GM23338 (cell line): Measurements from ENCODE around the gene ZYG11B. TPM values are rescaled to one million over a fixed set of nuclear protein-coding genes. Genes with fewer than 3 reads are reported as not detected.

Experiments used
- ATAC-seq: fragments of 200-7000 bp; cut with Tn5 transposase; 3 replicates; pipeline ENCODE4 v1.9.1; 2020
- DNase-seq: peaks from one replicate; pipeline ENCODE4 v3.0.0-alpha.2; 2015; ENCODE audit warnings: low spot score
- H2AFZ ChIP-seq: fragments of 200-600 bp; sonication (generic); 2 replicates; pipeline ENCODE4 v1.8.0; 2016; ENCODE audit warnings: antibody characterized with exemption, mild to moderate bottlenecking, moderate library complexity
- H3F3A ChIP-seq: fragments of 200-600 bp; sonication (generic); replicated peaks from 2 replicates; pipeline ENCODE4 v1.8.0; 2017; ENCODE audit warnings: antibody characterized with exemption, mixed run types, low read depth
- H3K27ac ChIP-seq: fragments of 200-600 bp; sonication (generic); 2 replicates; pipeline ENCODE4 v1.6.1; 2016; ENCODE audit warnings: low read depth
- H3K27me3 ChIP-seq: fragments of 200-600 bp; sonication (generic); 2 replicates; pipeline ENCODE4 v1.8.0; 2016; ENCODE audit warnings: mild to moderate bottlenecking, mixed run types, moderate library complexity; ENCODE audit not compliant: insufficient read depth
- H3K36me3 ChIP-seq: fragments of 200-600 bp; sonication (generic); 2 replicates; pipeline ENCODE4 v1.8.0; 2016; ENCODE audit warnings: mild to moderate bottlenecking; ENCODE audit not compliant: insufficient read depth
- H3K4me1 ChIP-seq: fragments of 200-600 bp; sonication (generic); 2 replicates; pipeline ENCODE4 v1.8.0; 2016; ENCODE audit warnings: mild to moderate bottlenecking, moderate library complexity; ENCODE audit not compliant: insufficient read depth
- H3K4me2 ChIP-seq: fragments of 200-600 bp; sonication (generic); 2 replicates; pipeline ENCODE4 v1.7.1; 2017; ENCODE audit warnings: mixed run types
- H3K4me3 ChIP-seq: fragments of 200-600 bp; sonication (generic); 2 replicates; pipeline ENCODE4 v1.6.1; 2016; ENCODE audit warnings: mixed run types
- H3K79me2 ChIP-seq: fragments of 200-600 bp; sonication (generic); replicated peaks from 2 replicates; pipeline ENCODE4 v1.8.0; 2017; ENCODE audit warnings: mild to moderate bottlenecking; ENCODE audit not compliant: insufficient read depth
- H3K9me2 ChIP-seq: fragments of 200-600 bp; sonication (generic); 2 replicates; pipeline ENCODE4 v1.8.0; 2017; ENCODE audit not compliant: insufficient read depth
- H4K20me1 ChIP-seq: fragments of 200-600 bp; sonication (generic); replicated peaks from 2 replicates; pipeline ENCODE4 v1.8.0; 2017; ENCODE audit warnings: mild to moderate bottlenecking; ENCODE audit not compliant: insufficient read depth
- H3K27ac Mint-ChIP-seq: 2 replicates; pipeline ENCODE4 v1.8.0; 2020; ENCODE audit warnings: inconsistent platforms, mild to moderate bottlenecking, moderate library complexity, mixed read lengths
- H3K27me3 Mint-ChIP-seq: 3 replicates; pipeline ENCODE4 v1.8.0; 2022; ENCODE audit warnings: low read depth, mild to moderate bottlenecking, moderate library complexity, mixed read lengths, inconsistent platforms; ENCODE audit not compliant: insufficient read depth, poor library complexity
- H3K36me3 Mint-ChIP-seq: 3 replicates; pipeline ENCODE4 v1.8.0; 2021; ENCODE audit warnings: low read depth, mild to moderate bottlenecking, inconsistent platforms, moderate library complexity, mixed read lengths
- H3K4me1 Mint-ChIP-seq: 3 replicates; pipeline ENCODE4 v1.8.0; 2020; ENCODE audit warnings: mild to moderate bottlenecking, inconsistent platforms, mixed read lengths
- H3K4me3 Mint-ChIP-seq: 3 replicates; pipeline ENCODE4 v1.8.0; 2021; ENCODE audit warnings: moderate library complexity, mild to moderate bottlenecking, inconsistent platforms, mixed read lengths
- H3K9me3 Mint-ChIP-seq: 3 replicates; pipeline ENCODE4 v1.8.0; 2020; ENCODE audit warnings: moderate library complexity, mild to moderate bottlenecking, inconsistent platforms, mixed read lengths
- CREB1 ChIP-seq: fragments of 250-450 bp; sonication (Bioruptor Pico); IDR thresholded peaks from 2 replicates; pipeline ENCODE4 v1.5.0; 2020; ENCODE audit warnings: low read depth, mild to moderate bottlenecking, moderate library complexity
- ETS1 ChIP-seq: IDR thresholded peaks from 2 replicates; pipeline ENCODE4 v1.6.1; 2016; ENCODE audit warnings: antibody characterized with exemption
- EZH2 ChIP-seq: fragments of 200-600 bp; sonication (generic); IDR thresholded peaks from one replicate; pipeline ENCODE4 v1.8.0; 2017; ENCODE audit warnings: antibody characterized with exemption, mild to moderate bottlenecking, low read depth; ENCODE audit not compliant: unreplicated experiment
- EZH2phosphoT487 ChIP-seq: fragments of 200-600 bp; sonication (generic); IDR thresholded peaks from one replicate; pipeline ENCODE4 v1.8.1; 2018; ENCODE audit warnings: antibody characterized with exemption; ENCODE audit not compliant: unreplicated experiment
- JUNB ChIP-seq: IDR thresholded peaks from one replicate; pipeline ENCODE4 v1.6.1; 2016; ENCODE audit warnings: antibody characterized with exemption; ENCODE audit not compliant: unreplicated experiment
- NANOG ChIP-seq: IDR thresholded peaks from 2 replicates; pipeline ENCODE4 v1.6.1; 2016; ENCODE audit warnings: antibody characterized with exemption, borderline replicate concordance
- POLR2AphosphoS5 ChIP-seq: IDR thresholded peaks from 2 replicates; pipeline ENCODE4 v1.6.1; 2016; ENCODE audit warnings: antibody characterized with exemption, low read depth
- REST ChIP-seq: IDR thresholded peaks from one replicate; pipeline ENCODE4 v1.6.1; 2018; ENCODE audit warnings: antibody characterized with exemption; ENCODE audit not compliant: unreplicated experiment
- ZNF114 ChIP-seq: fragments of 250-450 bp; sonication (Bioruptor Pico); IDR thresholded peaks from 2 replicates; pipeline ENCODE4 v1.5.0; 2020; ENCODE audit warnings: mild to moderate bottlenecking, moderate library complexity
- ZNF331 ChIP-seq: fragments of 250-450 bp; sonication (Bioruptor Pico); IDR thresholded peaks from 2 replicates; pipeline ENCODE4 v1.5.0; 2020; ENCODE audit warnings: low read depth, mild to moderate bottlenecking, moderate library complexity
- ZNF462 ChIP-seq: fragments of 250-450 bp; sonication (Bioruptor Pico); IDR thresholded peaks from 2 replicates; pipeline ENCODE4 v1.5.0; 2020; ENCODE audit warnings: mild to moderate bottlenecking, moderate library complexity
- polyA plus RNA-seq: library from polyadenylated mRNA; unstranded; fragments of >200 nt; fragmentation: Nextera tagmentation; extraction: Ambion mirVana; gene quantifications from 2 replicates; pipeline ENCODE4 v1.2.1, GENCODE V29; 2016
- total RNA-seq: library from RNA; depleted of rRNA; stranded (reverse); fragments of >200 nt; shearing (Covaris generic); gene quantifications from 2 replicates; pipeline ENCODE4 v1.2.3, GENCODE V29; 2014

ZYG11B gene
- total and polyA plus RNA-seq, 2 experiments from 2014 or later = 7.8 to 42.3 TPM

GRCh38 chr1:52752484-52752826 is 26.2 kb downstream of the ZYG11B start:
- Histone ChIP-seq H3K27me3 (no peaks in the 10 kb centered on the region), H3K9me2 (no peaks in the 10 kb centered on the region), H3K79me2 (peaks cover 15% of the 10 kb centered on the region), H4K20me1 (peaks cover 15% of the 10 kb centered on the region), H3K4me1 (no peaks in the 10 kb centered on the region), H3K4me2 (no peak overlapping the region), H3K27ac (no peak overlapping the region), H2AFZ (no peak overlapping the region), H3K4me3 (no peak overlapping the region), H3F3A (0 out of 2 replicates have a peak, but pooled peaks cover 3% of the 10 kb centered on the region), H3K36me3 (no peaks in the 10 kb centered on the region)
- DNase-seq = no peak
- H3K27ac Mint-ChIP-seq = no peak overlapping the region
- peaks cover 5% of the 10 kb centered on the region for H3K27me3 Mint-ChIP-seq
- H3K4me1 Mint-ChIP-seq = peaks cover 8% of the 10 kb centered on the region
- no peak overlapping the region for H3K4me3 Mint-ChIP-seq
- no peaks in the 10 kb centered on the region for H3K9me3 Mint-ChIP-seq
- H3K36me3 Mint-ChIP-seq = no peaks in the 10 kb centered on the region
- no peak for ATAC-seq
- TF ChIP-seq ZNF462 = no peak
- TF ChIP-seq EZH2 = no peak
- no peak for TF ChIP-seq ETS1
- no peak for TF ChIP-seq REST
- TF ChIP-seq JUNB = no peak
- TF ChIP-seq ZNF114 (CRISPR knock-in tag) = no peak
- no peak for TF ChIP-seq POLR2AphosphoS5
- no peak for TF ChIP-seq EZH2phosphoT487
- TF ChIP-seq CREB1 (CRISPR knock-in tag) = no peak
- TF ChIP-seq NANOG = no peak
- no peak for TF ChIP-seq ZNF331 (CRISPR knock-in tag)
